HG03571 (cell line): ENCODE data around the gene OPN1MW3.
A peak's percentile ranks its signal among the peaks of the same experiment; 100 is the strongest.
"Not testable (repeated sequence)": the region's sequence is repeated elsewhere in the genome, so short reads cannot be mapped to it uniquely, and the experiment has no call there.

Experiments
- ATAC-seq: cut with Tn5 transposase; IDR thresholded peaks from one replicate; pipeline ENCODE4 v1.9.1; 2021; ENCODE audit not compliant: unreplicated experiment

OPN1MW3 gene

DNA sequence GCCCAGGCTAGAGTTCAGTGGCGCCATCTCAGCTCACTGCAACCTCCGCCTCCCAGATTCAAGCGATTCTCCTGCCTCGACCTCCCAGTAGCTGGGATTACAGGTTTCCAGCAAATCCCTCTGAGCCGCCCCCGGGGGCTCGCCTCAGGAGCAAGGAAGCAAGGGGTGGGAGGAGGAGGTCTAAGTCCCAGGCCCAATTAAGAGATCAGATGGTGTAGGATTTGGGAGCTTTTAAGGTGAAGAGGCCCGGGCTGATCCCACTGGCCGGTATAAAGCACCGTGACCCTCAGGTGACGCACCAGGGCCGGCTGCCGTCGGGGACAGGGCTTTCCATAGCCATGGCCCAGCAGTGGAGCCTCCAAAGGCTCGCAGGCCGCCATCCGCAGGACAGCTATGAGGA, at the start of gene OPN1MW3:
OPN1MW3 (plus strand) TSS at position 301 of the 400 bp plus-strand sequence; CDS start at position 339, 38 bp downstream.
- ATAC-seq, result not testable (repeated sequence)

DNA sequence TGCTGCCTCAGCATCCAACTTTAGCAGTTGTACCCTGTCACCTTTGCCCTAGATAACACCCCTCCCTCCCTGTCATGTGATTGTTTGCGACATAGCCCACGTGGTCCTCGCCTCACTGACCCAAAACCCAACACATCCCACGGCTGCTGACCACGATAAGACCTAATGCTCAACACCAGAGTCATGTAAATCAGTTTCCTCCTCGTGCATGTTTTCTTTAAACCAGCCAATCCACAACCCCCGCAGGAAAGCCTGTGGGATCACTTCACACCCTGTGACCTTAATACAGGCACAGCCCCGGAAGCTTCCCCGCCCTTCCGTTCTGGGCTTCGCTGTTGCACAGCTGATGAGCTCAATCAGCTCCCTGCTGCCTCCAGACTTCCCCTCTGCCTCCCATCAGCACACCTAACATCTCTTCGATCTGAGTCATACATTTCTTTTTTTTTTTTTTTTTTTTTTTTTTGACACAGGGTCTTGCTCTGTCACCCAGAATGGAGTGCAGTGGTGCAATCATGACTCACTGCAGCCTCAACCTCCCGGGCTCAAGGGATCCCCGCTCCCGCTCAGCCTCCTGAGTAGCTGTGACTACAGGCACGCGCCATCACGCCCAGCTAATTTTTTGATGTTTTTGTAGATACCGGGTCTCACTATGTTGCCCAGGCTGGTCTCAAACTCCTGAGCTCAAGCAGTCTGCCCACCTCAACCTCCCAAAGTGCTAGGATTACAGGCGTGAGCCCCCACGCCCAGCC, 47.5 kb upstream of the OPN1MW3 start:
- ATAC-seq, result not testable (repeated sequence)

DNA sequence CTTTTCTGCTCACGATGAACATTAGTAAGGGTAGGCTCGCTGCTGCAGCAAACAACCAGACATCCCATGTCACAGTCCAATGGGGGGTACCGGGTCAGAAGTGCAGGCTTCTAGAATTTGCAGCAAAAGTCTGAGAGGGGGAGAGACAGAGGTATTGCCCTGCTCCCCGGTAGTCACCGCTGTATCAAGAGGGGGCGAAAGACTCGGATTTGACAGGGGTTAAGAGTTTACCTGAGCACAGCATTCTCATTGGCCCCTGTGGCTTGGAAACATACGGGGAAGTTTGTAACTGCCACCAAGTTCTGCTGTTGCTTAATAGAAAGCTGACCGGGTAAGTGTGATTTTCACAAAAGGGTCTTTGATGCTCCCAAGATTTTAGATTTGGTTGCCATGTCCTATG, 46.3 kb upstream of the OPN1MW3 start:
- ATAC-seq, result not testable (repeated sequence)

DNA sequence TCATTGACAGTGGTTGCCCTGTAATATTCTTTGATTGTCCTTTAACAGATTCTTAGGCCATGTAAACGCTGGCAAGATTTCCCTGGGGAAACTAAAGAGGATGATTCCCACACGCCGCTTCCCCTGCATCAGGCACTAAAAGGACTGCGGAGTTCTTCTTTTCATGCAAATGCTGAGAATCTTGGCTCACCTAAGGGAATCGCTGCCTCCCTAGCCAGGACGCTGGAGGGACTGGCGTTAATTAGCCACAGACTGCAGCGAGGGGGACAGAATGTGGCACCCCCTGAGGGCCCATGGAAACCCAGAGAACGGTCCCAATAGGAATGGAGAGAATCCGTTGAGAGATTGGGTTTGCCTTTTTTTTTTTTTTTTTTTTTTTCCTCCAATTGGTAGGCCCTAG, 45.9 kb upstream of the OPN1MW3 start:
- not testable (repeated sequence) for ATAC-seq

DNA sequence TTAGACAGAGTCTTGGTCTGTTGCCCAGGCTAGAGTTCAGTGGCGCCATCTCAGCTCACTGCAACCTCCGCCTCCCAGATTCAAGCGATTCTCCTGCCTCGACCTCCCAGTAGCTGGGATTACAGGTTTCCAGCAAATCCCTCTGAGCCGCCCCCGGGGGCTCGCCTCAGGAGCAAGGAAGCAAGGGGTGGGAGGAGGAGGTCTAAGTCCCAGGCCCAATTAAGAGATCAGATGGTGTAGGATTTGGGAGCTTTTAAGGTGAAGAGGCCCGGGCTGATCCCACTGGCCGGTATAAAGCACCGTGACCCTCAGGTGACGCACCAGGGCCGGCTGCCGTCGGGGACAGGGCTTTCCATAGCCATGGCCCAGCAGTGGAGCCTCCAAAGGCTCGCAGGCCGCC, 37.9 kb upstream of the OPN1MW3 start, which contains the start of gene OPN1MW2:
OPN1MW2 (plus strand) TSS at position 301 of the 400 bp plus-strand sequence; CDS start at position 361, 60 bp downstream.
- not testable (repeated sequence) for ATAC-seq

DNA sequence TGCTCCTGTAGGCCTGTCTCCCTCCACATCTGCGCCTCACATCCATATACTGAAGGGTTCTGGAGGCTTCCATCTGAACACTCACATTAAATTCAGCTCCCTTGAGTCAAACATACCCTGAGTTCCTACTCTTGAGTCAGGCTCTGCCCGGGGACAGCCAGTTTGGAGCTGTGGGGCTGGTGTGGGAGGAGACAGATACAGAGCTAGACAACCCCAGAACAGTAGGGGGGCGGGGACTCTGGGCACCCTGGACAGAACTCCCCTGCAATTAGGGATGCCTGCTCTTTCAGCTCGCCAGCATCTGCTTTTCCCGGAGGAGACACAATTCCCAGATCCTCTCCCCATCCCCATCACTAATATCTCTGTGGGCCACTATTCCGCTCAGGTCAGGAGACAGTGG, 32.1 kb upstream of the OPN1MW3 start:
- not testable (repeated sequence) for ATAC-seq

DNA sequence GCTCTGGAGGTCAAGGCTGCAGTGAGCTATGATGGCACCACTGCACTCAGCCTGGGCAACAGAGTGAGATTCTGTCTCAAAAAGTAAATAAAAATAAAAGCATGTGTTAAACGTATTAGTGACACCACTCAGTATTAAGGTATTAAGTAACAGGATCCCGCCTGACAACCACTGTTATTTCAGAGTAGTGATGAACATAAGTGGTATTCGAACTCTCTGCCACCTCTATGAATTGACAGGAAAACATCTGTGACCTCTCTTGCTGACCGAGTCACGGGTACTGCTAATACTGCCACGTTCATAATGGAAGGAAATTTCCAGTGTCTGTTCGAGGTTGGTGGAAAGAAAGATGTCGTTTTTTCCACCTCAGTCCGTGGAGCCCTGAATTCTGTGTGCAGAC, 30.7 kb upstream of the OPN1MW3 start:
- not testable (repeated sequence) for ATAC-seq

DNA sequence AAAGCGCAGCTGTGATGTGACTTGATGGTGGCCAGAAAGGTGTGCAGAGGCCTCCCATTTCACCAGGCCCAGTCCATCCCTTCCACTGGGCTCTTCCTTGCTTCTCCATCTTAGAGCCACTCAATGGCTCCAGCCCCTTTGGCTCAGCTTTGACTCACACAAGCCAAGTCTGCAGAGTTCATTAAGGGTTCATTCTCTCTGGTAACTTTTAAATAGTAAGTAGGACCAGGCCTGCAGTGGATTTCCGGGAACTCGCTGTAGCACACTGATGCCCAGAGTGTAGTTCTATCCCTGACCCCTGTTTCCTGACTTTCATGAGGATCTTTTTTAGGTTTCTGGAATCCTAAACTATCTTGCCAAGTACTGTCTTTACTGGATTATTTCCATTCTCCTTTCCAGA, 25.9 kb upstream of the OPN1MW3 start:
- not testable (repeated sequence) for ATAC-seq

DNA sequence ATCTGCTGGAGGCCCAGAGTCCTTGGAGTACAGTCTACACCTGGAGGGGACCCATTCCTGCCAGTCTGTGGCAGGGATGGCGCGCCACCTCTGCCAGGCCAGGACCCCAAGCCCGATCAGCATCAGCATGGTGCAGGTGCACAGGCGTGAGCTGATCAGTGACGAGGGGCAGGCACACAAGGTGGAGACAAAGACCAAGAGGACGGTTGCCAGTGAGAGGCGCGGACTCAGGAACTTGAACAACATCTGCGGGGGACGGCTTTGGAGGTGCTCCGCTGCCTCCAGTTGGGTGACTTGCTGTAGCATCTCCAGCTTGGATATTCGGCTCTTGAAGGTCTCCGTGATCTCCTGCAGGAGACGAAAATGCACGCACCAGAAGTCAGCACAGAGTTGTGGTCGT, 23.8 kb upstream of the OPN1MW3 start:
- not testable (repeated sequence) for ATAC-seq

DNA sequence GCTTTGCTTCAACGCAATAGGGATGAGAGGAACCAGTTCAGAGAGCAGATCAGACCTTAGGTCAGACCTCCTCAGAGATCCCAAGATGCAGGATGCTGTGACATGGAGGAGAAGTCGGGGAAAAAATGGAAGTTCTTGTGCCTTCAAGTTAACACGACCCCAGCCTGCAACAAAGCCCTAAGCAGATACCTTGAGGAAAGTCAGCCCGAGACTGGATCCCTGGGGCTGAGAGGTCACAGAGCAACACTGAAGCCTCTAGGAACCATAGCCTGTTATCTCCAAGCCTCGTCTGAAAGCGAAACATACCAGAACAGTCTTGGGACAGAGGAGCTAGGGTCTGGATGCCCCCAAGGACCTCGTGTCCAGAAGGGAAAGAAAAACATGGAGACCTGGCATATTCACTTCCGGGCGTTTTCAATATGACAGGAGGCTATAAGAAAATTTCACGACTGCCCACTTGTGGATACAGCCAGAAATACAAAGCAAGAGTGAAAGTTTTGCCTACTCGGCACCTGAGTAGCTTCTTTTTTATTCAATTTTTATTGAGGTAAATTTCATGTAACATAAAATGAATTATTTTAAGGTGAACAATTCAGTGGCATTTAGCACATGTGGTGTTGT, 18.3 kb upstream of the OPN1MW3 start:
- not testable (repeated sequence) for ATAC-seq

DNA sequence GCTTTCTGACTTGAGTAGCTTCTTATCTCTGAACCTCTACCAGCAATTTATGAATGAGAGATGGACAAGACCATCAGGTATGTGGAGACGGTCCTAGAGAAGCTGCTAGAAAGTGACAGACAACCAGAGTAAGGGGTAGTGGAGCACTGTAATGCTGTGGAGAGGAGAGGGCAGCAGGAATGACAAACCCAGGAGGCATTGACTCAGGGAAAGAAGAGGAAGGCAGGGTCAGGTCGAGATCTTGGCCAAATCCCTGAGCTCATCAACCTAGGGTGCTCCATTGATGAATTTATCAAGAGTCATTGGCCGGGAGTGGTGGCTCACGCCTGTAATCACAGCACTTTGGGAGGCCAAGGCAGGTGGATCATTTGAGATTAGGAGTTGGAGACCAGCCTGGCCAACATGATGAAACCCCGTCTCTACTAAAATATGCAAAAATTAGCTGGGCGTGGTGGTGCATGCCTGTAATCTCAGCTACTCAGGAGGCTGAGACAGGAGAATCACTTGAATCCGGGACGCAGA, 17.3 kb upstream of the OPN1MW3 start:
- ATAC-seq, result not testable (repeated sequence)

DNA sequence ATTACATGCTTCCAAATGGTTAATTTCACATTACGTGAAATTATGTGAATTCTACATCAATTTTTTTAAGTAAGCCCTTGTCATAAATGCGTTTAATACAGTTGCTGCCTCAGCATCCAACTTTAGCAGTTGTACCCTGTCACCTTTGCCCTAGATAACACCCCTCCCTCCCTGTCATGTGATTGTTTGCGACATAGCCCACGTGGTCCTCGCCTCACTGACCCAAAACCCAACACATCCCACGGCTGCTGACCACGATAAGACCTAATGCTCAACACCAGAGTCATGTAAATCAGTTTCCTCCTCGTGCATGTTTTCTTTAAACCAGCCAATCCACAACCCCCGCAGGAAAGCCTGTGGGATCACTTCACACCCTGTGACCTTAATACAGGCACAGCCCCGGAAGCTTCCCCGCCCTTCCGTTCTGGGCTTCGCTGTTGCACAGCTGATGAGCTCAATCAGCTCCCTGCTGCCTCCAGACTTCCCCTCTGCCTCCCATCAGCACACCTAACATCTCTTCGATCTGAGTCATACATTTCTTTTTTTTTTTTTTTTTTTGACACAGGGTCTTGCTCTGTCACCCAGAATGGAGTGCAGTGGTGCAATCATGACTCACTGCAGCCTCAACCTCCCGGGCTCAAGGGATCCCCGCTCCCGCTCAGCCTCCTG, 9.9 kb upstream of the OPN1MW3 start:
- peak; percentile 55 for ATAC-seq

DNA sequence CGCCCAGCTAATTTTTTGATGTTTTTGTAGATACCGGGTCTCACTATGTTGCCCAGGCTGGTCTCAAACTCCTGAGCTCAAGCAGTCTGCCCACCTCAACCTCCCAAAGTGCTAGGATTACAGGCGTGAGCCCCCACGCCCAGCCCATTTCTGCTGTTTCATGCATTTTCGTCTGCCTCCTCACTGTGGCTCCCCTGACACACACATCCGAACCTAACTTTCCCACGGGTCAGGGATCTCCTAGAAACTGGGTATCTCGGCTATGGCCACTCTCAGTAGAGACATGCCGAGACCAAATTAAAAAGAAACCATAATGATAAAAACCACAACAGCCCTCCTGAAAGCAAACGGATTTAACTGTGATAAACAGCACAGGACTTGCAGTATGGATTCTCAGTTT, 9.3 kb upstream of the OPN1MW3 start:
- not testable (repeated sequence) for ATAC-seq

DNA sequence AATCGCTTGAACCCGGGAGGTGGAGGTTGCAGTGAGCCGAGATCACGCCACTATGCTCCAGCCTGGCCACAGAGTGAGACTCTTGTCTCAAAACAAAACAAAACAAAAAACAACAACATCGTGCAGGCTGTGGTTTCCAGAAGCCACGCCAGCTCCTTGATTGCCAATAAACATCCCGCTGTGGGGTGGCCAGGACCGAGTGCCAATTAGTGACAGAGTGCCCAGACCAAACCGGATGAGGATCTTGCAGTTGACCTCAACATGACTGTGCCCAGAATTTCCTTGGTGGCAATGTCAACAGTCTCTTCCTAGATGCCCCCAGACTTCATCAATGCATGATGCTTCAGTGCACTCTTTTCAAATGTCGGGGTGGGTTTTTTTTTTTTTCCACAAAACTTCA, 1.3 kb downstream of the OPN1MW3 start:
- not testable (repeated sequence) for ATAC-seq

DNA sequence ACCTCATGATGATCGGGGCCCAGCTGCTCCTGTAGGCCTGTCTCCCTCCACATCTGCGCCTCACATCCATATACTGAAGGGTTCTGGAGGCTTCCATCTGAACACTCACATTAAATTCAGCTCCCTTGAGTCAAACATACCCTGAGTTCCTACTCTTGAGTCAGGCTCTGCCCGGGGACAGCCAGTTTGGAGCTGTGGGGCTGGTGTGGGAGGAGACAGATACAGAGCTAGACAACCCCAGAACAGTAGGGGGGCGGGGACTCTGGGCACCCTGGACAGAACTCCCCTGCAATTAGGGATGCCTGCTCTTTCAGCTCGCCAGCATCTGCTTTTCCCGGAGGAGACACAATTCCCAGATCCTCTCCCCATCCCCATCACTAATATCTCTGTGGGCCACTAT, 5.7 kb downstream of the OPN1MW3 start:
- ATAC-seq, result not testable (repeated sequence)

DNA sequence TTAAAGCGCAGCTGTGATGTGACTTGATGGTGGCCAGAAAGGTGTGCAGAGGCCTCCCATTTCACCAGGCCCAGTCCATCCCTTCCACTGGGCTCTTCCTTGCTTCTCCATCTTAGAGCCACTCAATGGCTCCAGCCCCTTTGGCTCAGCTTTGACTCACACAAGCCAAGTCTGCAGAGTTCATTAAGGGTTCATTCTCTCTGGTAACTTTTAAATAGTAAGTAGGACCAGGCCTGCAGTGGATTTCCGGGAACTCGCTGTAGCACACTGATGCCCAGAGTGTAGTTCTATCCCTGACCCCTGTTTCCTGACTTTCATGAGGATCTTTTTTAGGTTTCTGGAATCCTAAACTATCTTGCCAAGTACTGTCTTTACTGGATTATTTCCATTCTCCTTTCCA, 11.9 kb downstream of the OPN1MW3 start:
- not testable (repeated sequence) for ATAC-seq

DNA sequence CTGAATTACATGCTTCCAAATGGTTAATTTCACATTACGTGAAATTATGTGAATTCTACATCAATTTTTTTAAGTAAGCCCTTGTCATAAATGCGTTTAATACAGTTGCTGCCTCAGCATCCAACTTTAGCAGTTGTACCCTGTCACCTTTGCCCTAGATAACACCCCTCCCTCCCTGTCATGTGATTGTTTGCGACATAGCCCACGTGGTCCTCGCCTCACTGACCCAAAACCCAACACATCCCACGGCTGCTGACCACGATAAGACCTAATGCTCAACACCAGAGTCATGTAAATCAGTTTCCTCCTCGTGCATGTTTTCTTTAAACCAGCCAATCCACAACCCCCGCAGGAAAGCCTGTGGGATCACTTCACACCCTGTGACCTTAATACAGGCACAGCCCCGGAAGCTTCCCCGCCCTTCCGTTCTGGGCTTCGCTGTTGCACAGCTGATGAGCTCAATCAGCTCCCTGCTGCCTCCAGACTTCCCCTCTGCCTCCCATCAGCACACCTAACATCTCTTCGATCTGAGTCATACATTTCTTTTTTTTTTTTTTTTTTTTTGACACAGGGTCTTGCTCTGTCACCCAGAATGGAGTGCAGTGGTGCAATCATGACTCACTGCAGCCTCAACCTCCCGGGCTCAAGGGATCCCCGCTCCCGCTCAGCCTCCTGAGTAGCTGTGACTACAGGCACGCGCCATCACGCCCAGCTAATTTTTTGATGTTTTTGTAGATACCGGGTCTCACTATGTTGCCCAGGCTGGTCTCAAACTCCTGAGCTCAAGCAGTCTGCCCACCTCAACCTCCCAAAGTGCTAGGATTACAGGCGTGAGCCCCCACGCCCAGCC, 27.3 kb downstream of the OPN1MW3 start:
- peak; percentile 80 for ATAC-seq

DNA sequence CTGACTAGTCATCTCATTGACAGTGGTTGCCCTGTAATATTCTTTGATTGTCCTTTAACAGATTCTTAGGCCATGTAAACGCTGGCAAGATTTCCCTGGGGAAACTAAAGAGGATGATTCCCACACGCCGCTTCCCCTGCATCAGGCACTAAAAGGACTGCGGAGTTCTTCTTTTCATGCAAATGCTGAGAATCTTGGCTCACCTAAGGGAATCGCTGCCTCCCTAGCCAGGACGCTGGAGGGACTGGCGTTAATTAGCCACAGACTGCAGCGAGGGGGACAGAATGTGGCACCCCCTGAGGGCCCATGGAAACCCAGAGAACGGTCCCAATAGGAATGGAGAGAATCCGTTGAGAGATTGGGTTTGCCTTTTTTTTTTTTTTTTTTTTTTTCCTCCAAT, 29.0 kb downstream of the OPN1MW3 start:
- not testable (repeated sequence) for ATAC-seq

DNA sequence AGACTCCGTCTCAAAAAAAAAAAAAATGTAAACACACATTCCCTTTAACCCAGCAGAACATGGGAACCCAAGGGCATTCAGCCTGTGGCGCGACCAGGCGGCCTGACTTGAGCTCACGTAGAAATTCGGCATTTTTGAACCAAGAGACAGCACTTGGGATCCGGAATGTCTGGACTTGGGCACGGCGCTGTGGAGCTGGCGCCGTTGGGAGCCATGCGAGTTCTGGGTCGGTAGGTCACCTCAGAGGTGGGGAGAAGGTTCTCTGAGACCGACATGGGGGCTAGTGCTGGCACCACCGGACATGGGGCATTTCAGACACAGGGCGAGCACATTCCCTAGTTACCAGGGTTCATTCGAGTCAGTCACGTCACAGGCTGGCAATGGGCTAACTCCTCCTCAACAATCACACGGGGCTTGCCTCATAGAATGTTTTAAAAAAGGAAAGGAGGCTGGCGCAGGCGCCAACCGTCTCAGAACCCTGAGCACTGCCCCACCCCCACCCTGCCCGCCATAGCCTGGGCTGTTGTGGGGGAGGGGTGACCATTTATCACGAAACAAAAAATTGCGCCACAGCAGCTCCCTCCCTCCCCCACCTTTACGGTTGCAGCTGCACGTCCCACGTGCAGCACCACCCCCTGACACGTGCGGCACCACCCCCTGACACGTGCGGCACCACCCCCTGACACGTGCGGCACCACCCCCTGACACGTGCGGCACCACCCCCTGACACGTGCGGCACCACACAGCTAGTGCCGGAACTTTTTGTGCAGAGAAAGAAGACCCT, 37.6 kb downstream of the OPN1MW3 start, which contains the start of gene TEX28:
TEX28 (minus strand) TSS at position 334 of the 784 bp plus-strand sequence. CDS start 3,007 bp downstream, outside the sequence.
- no peak for ATAC-seq
